ENCODE measurements around the gene PCIF1.

The PCIF1 gene

DNA sequence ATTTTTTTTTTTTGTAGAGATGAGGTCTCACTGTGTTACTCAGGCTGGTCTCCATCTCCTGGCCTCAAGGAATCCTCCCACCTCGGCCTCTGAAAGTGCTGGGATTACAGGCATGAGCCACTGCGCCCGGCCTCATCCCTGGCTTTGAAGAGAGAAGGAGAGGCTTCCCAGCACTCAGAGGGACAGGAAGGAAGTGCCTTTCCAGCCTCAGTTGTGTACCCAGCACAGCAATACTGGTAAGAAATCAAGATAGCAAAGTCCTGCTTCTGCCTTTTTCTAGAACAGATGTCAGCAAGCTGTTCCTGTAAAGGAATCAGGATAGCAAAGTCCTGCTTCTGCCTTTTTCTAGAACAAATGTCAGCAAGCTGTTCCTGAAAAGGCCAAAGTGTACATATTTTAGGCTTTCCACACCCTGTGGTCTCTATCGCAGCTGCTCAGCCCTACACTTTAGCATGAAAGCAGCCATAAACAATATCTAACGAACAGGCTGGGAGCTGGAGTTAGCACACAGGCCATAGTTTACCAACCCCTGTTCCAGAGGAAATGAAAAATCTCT is 16.2 kb upstream of the PCIF1 start:
- DNase-seq (ENCODE audit: low spot score), result no peak
- 0 out of 2 replicates have a peak overlapping the region, but pooled peaks have one; percentile 1 for H3K27ac ChIP-seq
- CTCF ChIA-PET, result no interaction called here
- POLR2A ChIA-PET (ENCODE audit: low non-redundant PET), result no interaction called here
- TF ChIP-seq, protein P1, sequence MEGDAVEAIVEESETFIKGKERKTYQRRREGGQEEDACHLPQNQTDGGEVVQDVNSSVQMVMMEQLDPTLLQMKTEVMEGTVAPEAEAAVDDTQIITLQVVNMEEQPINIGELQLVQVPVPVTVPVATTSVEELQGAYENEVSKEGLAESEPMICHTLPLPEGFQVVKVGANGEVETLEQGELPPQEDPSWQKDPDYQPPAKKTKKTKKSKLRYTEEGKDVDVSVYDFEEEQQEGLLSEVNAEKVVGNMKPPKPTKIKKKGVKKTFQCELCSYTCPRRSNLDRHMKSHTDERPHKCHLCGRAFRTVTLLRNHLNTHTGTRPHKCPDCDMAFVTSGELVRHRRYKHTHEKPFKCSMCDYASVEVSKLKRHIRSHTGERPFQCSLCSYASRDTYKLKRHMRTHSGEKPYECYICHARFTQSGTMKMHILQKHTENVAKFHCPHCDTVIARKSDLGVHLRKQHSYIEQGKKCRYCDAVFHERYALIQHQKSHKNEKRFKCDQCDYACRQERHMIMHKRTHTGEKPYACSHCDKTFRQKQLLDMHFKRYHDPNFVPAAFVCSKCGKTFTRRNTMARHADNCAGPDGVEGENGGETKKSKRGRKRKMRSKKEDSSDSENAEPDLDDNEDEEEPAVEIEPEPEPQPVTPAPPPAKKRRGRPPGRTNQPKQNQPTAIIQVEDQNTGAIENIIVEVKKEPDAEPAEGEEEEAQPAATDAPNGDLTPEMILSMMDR (conservative IDR thresholded peaks at IDR 0.05; ENCODE audit: low read depth), result no peak

DNA sequence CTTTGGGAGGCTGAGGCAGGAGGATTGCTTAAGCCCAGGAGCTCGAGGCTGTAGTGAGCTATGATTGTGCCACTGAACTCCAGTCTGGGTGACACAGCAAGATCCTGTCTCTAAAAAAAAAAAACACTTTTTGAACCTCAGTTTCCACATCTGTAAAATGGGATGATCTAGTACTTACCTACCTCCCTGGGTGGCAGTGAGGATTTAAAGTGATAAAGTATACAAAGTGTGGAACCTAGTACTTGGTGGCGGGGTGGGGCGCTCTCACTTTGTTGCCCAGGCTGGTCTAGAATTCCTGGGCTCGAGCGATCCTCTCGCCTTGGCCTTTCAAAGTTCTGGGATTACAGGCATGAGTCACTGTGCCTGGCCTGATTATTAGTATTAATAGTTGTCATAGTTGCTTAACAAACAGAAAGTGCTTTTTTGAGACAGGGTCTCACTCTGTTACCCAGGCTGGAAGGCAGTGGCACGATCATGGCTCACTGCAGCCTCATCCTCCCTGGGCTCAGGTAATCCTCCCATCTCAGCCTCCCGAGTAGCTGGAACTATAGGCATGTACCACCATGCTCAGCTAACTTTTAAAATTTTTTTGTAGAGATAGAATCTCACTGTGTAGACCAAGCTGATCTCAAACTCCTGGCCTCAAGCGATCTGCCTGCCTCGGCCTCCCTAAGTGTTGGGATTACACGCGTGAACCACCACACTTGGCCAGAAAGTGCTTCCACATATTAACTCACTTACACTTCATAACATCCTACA is 15.5 kb upstream of the PCIF1 start:
- no peak for DNase-seq (ENCODE audit: low spot score)
- POLR2A ChIA-PET (ENCODE audit: low non-redundant PET), result interaction anchor here (2.5 kb wide), 1 partner anchor 15 kb away, joined by 15 read pairs; the partner anchor contains the start of gene PCIF1
- CTCF ChIA-PET, result no interaction called here
- TF ChIP-seq, protein P1 (conservative IDR thresholded peaks at IDR 0.05; ENCODE audit: low read depth), result no peak
- H3K27ac ChIP-seq, result no peak overlapping the region

DNA sequence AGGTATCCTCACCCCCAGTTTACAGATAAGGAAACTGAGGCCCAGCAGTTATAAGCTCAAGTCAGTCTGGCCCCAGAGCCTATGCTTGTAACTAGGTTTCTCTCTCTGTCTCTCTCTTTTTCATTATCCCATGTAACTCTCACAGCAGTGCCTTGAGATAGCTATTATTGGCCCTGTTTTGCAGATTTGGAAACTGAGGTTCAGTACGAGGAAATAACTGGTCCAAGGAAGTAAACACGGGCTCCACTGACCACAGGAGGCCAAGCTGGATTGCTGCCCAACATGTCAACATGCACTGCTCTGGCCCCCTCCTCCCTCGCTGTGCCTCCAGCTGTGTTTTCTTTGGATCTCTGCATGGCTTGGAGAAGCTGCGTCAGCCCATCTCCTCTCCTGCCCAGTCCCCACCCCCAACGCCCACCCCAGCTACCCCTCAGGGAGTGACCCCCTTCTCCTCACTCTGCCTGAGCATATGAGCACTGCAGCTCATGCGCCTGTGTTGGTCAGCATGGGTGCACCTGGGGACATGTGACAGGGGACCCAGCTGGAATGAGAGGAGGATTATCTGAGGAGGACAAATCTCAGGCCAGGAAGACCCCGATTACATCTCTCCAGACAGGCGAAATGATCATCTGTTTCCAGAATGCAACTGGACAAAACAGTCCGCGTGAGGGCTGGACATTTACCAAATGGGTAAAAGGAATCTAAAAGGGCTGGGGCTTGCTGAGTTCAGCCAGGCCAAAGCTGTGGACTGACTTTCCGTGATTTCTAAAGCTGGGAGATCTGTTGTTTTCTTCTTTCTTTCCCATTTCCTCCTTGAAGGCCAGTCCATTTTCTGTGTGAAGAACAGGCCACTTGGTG is 14.7 kb upstream of the PCIF1 start:
- H3K27ac ChIP-seq, result no peak overlapping the region
- POLR2A ChIA-PET (ENCODE audit: low non-redundant PET), result interaction anchor here (2.5 kb wide), 1 partner anchor 14 kb away, joined by 15 read pairs; the partner anchor contains the start of gene PCIF1
- TF ChIP-seq, protein P1 (conservative IDR thresholded peaks at IDR 0.05; ENCODE audit: low read depth), result no peak
- no peak for DNase-seq (ENCODE audit: low spot score)
- CTCF ChIA-PET, result no interaction called here

DNA sequence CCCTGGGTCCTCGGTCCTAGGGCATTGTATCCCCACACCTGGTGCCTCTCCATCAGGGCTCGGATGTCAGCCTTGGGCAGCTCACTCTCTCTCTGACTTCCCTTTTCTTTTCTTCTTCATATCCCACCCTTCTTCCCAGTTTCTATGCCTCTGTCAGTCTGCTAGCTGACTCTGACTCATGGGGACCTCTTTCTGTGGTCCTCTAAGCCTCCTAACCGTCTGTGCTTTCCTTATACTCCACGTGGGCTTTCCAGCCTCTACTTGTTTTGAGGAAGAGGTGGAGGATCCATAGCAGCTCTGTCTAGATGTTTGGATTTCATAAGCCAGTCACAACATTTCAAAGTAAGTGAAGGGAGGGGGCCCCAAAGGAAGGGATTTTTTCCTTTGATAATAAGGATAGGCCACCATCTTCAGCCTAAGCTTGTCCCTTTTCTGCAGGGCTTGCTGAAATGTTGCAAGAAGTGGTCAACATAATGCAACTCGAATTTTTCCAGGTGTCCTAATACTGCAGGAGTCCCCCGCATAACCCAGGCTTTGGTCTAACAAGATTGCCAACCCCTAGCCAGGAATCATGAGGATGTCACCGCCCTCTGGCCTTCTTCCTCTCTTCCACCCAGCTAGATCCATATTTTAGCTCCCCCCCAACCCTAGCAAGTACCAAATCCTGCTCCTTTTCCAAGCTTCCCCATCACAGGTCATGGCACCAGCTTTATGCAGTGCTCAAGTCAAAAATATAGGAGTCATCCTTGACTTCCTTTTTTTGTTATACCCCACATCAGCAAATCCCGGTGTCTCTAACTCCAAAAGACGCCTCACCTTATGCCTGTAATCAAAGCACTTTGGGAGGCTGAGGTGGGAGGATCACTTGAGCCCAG is 13.8 kb upstream of the PCIF1 start:
- POLR2A ChIA-PET (ENCODE audit: low non-redundant PET), result interaction anchor here (2.5 kb wide), 1 partner anchor 13 kb away, joined by 15 read pairs; the partner anchor contains the start of gene PCIF1
- TF ChIP-seq, protein P1 (conservative IDR thresholded peaks at IDR 0.05; ENCODE audit: low read depth), result no peak

DNA sequence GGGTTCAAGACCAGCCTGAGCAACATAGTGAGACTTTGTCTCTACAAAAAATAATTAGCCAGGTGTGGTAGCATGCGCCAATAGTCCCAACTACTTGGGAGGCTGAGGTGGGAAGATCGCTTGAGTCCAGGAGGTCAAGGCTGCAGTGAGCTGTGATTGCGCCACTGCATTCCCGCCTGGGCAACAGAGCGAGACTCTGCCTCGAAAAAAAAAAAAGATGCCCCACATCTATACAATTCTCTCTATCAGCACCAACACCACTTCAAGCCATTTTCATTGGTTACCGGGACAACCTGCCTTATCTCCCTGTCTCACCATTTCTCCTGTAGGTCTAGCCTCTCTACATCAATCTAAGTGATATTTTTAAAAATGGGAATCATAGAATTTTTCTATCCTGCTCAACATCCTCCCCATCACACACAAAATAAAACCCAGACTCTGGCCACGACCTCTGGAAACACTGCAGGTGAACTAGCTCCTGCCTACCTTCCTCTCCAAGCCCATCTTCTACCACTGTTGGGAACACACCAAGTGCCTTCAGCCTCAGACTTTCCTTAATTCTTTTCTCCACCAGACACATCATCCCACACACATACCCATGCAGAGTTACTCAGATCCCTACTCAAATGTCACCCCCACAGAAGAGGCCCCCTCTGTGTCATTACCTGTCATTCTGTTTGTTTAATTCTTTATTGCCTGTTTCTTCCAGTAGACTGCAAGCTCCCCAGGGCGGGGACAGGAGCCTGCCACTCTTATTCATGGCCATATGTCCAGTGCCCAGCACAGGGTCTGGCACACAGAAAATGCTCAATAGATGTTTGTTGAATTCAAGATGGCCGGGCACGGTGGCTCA is 12.9 kb upstream of the PCIF1 start:
- ChIA-PET CTCF (interaction anchor here (0.6 kb wide), 1 partner anchor 66 kb away, joined by 3 read pairs; no protein-coding TSS in a partner anchor), POLR2A (ENCODE audit: low non-redundant PET) (interaction anchor here (2.5 kb wide), 1 partner anchor 12 kb away, joined by 15 read pairs; the partner anchor contains the start of gene PCIF1)
- TF ChIP-seq, protein P1 (conservative IDR thresholded peaks at IDR 0.05; ENCODE audit: low read depth), result no peak
- H3K27ac ChIP-seq, result no peak overlapping the region
- DNase-seq (ENCODE audit: low spot score), result no peak

More for the DNA sequence above, 13.8 kb upstream of the PCIF1 start:
- CTCF ChIA-PET, result interaction anchor here (0.6 kb wide), 2 partner anchors 53 to 66 kb away, joined by 3 read pairs; no protein-coding TSS in a partner anchor
- DNase-seq (ENCODE audit: low spot score), result no peak
- H3K27ac ChIP-seq, result no peak overlapping the region
